GM06990 (cell line): ENCODE measurements around the gene VGLL3.

ENCODE experiments used
- DNase-seq: peaks from one replicate; pipeline ENCODE4 v3.0.0-alpha.2; 2011; ENCODE audit not compliant: insufficient read length; ENCODE audit errors: extremely low read depth
- H3K27me3 ChIP-seq: replicated peaks from 2 replicates; pipeline ENCODE4 v1.6.0; 2011; ENCODE audit warnings: low read length; ENCODE audit not compliant: control insufficient read depth, insufficient read depth
- H3K36me3 ChIP-seq: 2 replicates; pipeline ENCODE4 v1.5.1; 2011; ENCODE audit warnings: low read length; ENCODE audit not compliant: control insufficient read depth, insufficient read depth
- H3K4me3 ChIP-seq: replicated peaks from 2 replicates; pipeline ENCODE4 v1.5.1; 2011; ENCODE audit warnings: low read depth, mild to moderate bottlenecking, control low read depth, low read length
- TF ChIP-seq, protein P1 (sequence below): IDR thresholded peaks from 2 replicates; pipeline ENCODE4 v1.5.1; 2011; ENCODE audit warnings: low read length, control low read depth, mild to moderate bottlenecking, inconsistent platforms; ENCODE audit not compliant: insufficient read depth, poor library complexity, severe bottlenecking

VGLL3 gene

DNA sequence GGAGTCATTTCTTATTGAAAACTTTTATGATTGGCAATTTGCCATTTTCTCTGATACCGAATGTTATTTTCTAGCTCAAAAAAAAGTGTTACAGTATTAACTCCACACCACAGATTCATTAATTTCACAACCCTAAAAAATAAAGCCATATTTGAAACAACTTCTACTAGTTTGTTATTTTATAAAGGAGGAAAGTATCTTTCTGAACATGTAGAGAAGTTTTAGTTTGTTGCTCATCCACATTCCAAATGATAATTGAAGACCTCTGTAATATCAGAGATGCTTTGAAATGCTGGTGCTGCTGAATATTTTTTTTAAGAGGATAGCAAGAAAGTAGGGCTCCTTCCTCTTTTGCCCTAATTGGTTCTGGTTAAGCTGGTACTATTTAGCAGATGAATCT lies 1.9 kb downstream of the VGLL3 start:
- Histone ChIP-seq H3K4me3 (no peak overlapping the region), H3K36me3 (no peaks in the 10 kb centered on the region), H3K27me3 (no peaks in the 10 kb centered on the region)
- no peak for DNase-seq
- TF ChIP-seq, protein P1, sequence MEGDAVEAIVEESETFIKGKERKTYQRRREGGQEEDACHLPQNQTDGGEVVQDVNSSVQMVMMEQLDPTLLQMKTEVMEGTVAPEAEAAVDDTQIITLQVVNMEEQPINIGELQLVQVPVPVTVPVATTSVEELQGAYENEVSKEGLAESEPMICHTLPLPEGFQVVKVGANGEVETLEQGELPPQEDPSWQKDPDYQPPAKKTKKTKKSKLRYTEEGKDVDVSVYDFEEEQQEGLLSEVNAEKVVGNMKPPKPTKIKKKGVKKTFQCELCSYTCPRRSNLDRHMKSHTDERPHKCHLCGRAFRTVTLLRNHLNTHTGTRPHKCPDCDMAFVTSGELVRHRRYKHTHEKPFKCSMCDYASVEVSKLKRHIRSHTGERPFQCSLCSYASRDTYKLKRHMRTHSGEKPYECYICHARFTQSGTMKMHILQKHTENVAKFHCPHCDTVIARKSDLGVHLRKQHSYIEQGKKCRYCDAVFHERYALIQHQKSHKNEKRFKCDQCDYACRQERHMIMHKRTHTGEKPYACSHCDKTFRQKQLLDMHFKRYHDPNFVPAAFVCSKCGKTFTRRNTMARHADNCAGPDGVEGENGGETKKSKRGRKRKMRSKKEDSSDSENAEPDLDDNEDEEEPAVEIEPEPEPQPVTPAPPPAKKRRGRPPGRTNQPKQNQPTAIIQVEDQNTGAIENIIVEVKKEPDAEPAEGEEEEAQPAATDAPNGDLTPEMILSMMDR: no peak

DNA sequence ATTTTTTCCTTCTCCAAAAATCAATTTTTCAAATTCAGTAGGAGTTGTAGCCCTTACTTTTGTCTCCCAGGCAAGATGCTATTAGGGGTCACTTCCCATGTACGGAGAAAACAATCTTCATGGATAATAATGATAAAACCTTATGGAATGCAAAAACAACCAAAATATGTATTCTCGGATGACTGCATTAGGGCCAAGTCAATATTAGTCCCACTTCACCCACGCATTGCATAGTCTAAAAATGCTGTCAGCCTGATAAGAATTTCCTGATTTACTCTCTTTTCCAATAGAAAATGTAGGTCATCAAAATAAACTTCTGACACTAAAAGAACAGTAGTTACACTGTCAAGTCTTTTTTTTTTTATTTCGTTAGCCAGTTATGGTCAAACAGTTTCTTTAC lies 2.7 kb downstream of the VGLL3 start:
- Histone ChIP-seq H3K27me3 (no peaks in the 10 kb centered on the region), H3K4me3 (no peak overlapping the region), H3K36me3 (no peaks in the 10 kb centered on the region)
- TF ChIP-seq, protein P1: no peak
- no peak for DNase-seq

DNA sequence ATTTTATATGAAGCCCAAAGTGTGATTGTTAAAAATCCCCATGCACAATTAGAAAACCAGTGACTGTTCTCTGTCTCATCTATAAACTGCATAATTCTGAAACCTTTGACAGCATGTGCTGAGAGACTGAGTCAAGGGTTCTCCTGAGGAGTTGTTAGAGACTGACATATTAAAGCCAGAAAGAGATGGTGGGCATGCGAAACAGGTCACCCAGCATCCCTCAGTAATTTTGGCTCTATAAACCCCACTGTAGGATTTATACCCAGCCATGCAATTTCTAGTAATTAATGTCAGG lies 3.6 kb downstream of the VGLL3 start:
- no peak overlapping the region for H3K4me3 ChIP-seq

DNA sequence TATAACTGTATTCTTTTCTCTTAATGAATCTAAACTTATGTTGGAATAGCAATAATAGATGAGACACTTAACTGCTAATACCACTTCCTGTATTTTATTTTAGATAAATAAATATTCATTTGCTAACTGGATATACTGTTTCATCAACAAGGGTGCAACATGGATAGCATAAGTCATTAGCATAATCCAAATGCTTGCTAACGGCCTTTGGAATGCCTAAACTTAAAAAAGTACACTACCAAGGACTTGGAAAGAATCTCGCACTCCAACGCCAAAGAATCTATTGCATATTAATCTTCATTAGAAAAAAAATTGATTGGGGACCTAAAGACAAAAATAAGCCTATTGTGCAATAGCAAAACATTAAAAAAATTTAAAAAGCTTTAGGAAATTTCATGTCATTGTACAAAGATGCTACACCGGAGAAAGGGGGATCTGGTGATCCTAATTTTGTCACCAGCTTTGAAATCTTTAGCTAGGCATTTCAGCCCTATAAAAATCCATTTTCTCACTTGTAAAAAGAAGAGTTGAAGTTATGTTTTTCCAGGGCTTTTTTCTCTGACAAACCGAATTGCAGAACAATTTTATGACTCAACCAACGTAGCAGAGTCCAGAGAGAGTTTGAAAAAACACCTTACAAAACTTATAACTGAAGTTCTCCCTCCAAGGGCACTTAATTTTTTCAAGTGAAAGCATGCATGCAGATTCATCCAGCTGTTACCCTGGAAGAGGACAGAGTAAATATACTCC lies 4.1 kb downstream of the VGLL3 start:
- Histone ChIP-seq H3K36me3 (no peaks in the 10 kb centered on the region), H3K4me3 (no peak overlapping the region), H3K27me3 (no peaks in the 10 kb centered on the region)
- TF ChIP-seq, protein P1: no peak
- no peak for DNase-seq

More for the DNA sequence above, 3.6 kb downstream of the VGLL3 start:
- H3K27me3 ChIP-seq: no peaks in the 10 kb centered on the region
- no peaks in the 10 kb centered on the region for H3K36me3 ChIP-seq
- no peak for DNase-seq
- TF ChIP-seq, protein P1: no peak

DNA sequence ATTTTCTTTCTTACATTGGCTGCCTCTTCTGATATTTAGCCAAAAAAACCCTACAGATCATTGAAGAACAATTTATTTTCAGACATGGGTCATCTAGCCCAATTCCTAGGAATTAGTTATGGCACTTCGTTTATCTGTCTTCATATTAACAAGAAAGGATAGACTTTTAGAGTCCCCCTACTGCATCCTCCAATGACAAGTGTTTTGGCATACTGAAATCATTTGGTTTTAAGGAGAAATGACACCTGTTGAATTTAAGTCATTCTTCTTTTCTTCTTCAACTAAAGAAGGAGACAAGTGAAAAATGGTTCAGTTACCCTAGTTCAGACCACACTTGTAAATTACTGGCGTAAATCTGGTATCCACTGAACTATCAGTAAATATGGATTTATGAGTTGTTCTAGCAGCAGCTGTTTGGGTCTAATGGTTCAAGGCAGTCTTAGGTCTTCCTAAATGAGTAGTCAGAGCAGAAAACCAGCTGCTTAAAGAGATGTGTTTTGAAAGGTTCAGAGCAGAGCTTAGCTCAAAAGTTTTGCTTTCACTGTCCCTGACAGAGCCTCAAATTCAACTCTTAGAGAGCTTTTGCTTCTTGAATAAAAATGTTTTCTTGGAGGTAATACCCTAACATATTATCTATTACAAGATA lies 5.6 kb downstream of the VGLL3 start:
- Histone ChIP-seq H3K27me3 (no peaks in the 10 kb centered on the region), H3K4me3 (no peak overlapping the region), H3K36me3 (no peaks in the 10 kb centered on the region)
- TF ChIP-seq, protein P1: no peak
- DNase-seq: no peak
